Suprapubic skin (tissue), 4 donors: ENCODE measurements around the gene HCK. TPM values are rescaled to one million over a fixed set of nuclear protein-coding genes. Genes with fewer than 3 reads are reported as not detected.

ENCODE experiments used
- DNase-seq, 2 donors: peaks; one replicate each; pipeline ENCODE4 v3.0.0-alpha.2; 2019; ENCODE audit warnings: low spot score in 2 of 2
- H3K27ac ChIP-seq: fragments of 200-600 bp; sonication (generic); one replicate; pipeline ENCODE4 v1.5.1; 2019
- H3K27me3 ChIP-seq: fragments of 200-600 bp; sonication (generic); one replicate; pipeline ENCODE4 v1.5.1; 2019
- H3K36me3 ChIP-seq: fragments of 200-600 bp; sonication (generic); one replicate; pipeline ENCODE4 v1.5.1; 2019
- H3K4me1 ChIP-seq: fragments of 200-600 bp; sonication (generic); one replicate; pipeline ENCODE4 v1.5.1; 2019
- H3K4me3 ChIP-seq: fragments of 200-600 bp; sonication (generic); one replicate; pipeline ENCODE4 v1.5.1; 2019; ENCODE audit warnings: mild to moderate bottlenecking
- H3K9me3 ChIP-seq: fragments of 200-600 bp; sonication (generic); one replicate; pipeline ENCODE4 v1.5.1; 2019
- CTCF ChIP-seq, 2 donors: fragments of 200-600 bp in 1 of 2; fragments of 450-650 bp in 1 of 2; sonication (generic) in 1 of 2; IDR thresholded peaks; one replicate each; pipeline ENCODE4 v1.5.1; 2016 to 2019; ENCODE audit warnings: antibody characterized with exemption in 2 of 2, mild to moderate bottlenecking in 1 of 2, moderate library complexity in 1 of 2
- EP300 ChIP-seq: sonication (generic); formaldehyde crosslinking; IDR thresholded peaks from one replicate; pipeline ENCODE4 v1.6.1; 2017; ENCODE audit warnings: antibody characterized with exemption
- POLR2A ChIP-seq, 2 donors: fragments of 450-650 bp; IDR thresholded peaks; one replicate each; pipeline ENCODE4 v1.6.1; 2017; ENCODE audit warnings: antibody characterized with exemption in 2 of 2, mild to moderate bottlenecking in 2 of 2, moderate library complexity in 2 of 2
- POLR2AphosphoS5 ChIP-seq, 3 donors: sonication (generic); formaldehyde crosslinking; IDR thresholded peaks; one replicate each; pipeline ENCODE4 v1.6.1; 2017; ENCODE audit warnings: antibody characterized with exemption in 3 of 3
- WGBS: methylation state at CpG from one replicate; pipeline ENCODE4 v1.1.5; 2018; 5-methylcytosine and 5-hydroxymethylcytosine counted together
- total RNA-seq, 4 donors: library from RNA; depleted of rRNA; stranded (reverse); fragments of >200 nt; gene quantifications; one replicate each; pipeline ENCODE4 v1.1.0, GENCODE V29; 2016

HCK gene
- total RNA-seq, 4 donors from 2014 or later, result 5.0 to 10.0 (median 6.6) TPM

- H3K9me3 ChIP-seq, result no peaks in the 10 kb centered on the region
- no peaks in the 10 kb centered on the region for H3K36me3 ChIP-seq
- DNase-seq, result no peak
- H3K4me1 ChIP-seq, result no peaks in the 10 kb centered on the region
- peaks cover 4% of the 10 kb centered on the region for H3K27me3 ChIP-seq
- no peak overlapping the region for H3K4me3 ChIP-seq
- TF ChIP-seq POLR2A (IDR thresholded peaks at IDR 0.05) (no peak), POLR2AphosphoS5 (IDR thresholded peaks at IDR 0.05) (no peak), EP300 (no peak), CTCF (IDR thresholded peaks at IDR 0.05) (no peak)
- WGBS, result 87% methylated on average over 5 of the region's 5 CpGs
- no peak overlapping the region for H3K27ac ChIP-seq
Measured at GRCh38 chr20:32078322-32078721, 26.3 kb downstream of the HCK start.

- no peak for TF ChIP-seq CTCF (IDR thresholded peaks at IDR 0.05)
- no peak for TF ChIP-seq POLR2A (IDR thresholded peaks at IDR 0.05)
- TF ChIP-seq POLR2AphosphoS5 (IDR thresholded peaks at IDR 0.05), result no peak
- no peak for TF ChIP-seq EP300
- no peak overlapping the region for H3K4me3 ChIP-seq
- no peak for DNase-seq
- peaks cover 7% of the 10 kb centered on the region for H3K27me3 ChIP-seq
- no peaks in the 10 kb centered on the region for H3K9me3 ChIP-seq
- H3K4me1 ChIP-seq, result no peaks in the 10 kb centered on the region
- no peaks in the 10 kb centered on the region for H3K36me3 ChIP-seq
- no peak overlapping the region for H3K27ac ChIP-seq
Measured at GRCh38 chr20:32078791-32079190, 26.7 kb downstream of the HCK start.

GRCh38 chr20:32079655-32080109, 27.6 kb downstream of the HCK start:
- 60% methylated on average over 8 of the region's 8 CpGs for WGBS
- Histone ChIP-seq H3K36me3 (no peaks in the 10 kb centered on the region), H3K9me3 (no peaks in the 10 kb centered on the region), H3K4me3 (no peak overlapping the region), H3K27ac (no peak overlapping the region), H3K4me1 (no peaks in the 10 kb centered on the region), H3K27me3 (peaks cover 7% of the 10 kb centered on the region)
- no peak for DNase-seq
- TF ChIP-seq POLR2AphosphoS5 (IDR thresholded peaks at IDR 0.05), result no peak
- no peak for TF ChIP-seq CTCF (IDR thresholded peaks at IDR 0.05)

- DNase-seq, result no peak
- whole genome bisulfite sequencing, result 60% methylated on average over 3 of the region's 3 CpGs
- no peaks in the 10 kb centered on the region for H3K4me1 ChIP-seq
- no peak overlapping the region for H3K27ac ChIP-seq
- no peaks in the 10 kb centered on the region for H3K36me3 ChIP-seq
- H3K4me3 ChIP-seq, result no peak overlapping the region
- H3K27me3 ChIP-seq, result peaks cover 7% of the 10 kb centered on the region
- TF ChIP-seq POLR2AphosphoS5 (IDR thresholded peaks at IDR 0.05), result no peak
- no peak for TF ChIP-seq CTCF (IDR thresholded peaks at IDR 0.05)
- no peak for TF ChIP-seq EP300
- TF ChIP-seq POLR2A (IDR thresholded peaks at IDR 0.05), result no peak
- no peaks in the 10 kb centered on the region for H3K9me3 ChIP-seq
Measured at GRCh38 chr20:32080783-32081182, 28.7 kb downstream of the HCK start.

GRCh38 chr20:32083469-32083868, 31.4 kb downstream of the HCK start:
- H3K9me3 ChIP-seq, result no peaks in the 10 kb centered on the region
- WGBS, result 85% methylated on average over 6 of the region's 6 CpGs
- H3K4me3 ChIP-seq, result no peak overlapping the region
- peaks cover 7% of the 10 kb centered on the region for H3K27me3 ChIP-seq
- no peak for DNase-seq
- H3K4me1 ChIP-seq, result no peaks in the 10 kb centered on the region
- no peak for TF ChIP-seq EP300
- no peak for TF ChIP-seq POLR2AphosphoS5 (IDR thresholded peaks at IDR 0.05)
- no peak for TF ChIP-seq POLR2A (IDR thresholded peaks at IDR 0.05)
- no peak for TF ChIP-seq CTCF (IDR thresholded peaks at IDR 0.05)
- no peak overlapping the region for H3K27ac ChIP-seq
- H3K36me3 ChIP-seq, result no peaks in the 10 kb centered on the region
